Suppressor macrophage (primary cell): ENCODE data around the gene PRKAG1.

Source experiments
- DNase-seq, 4 experiments: peaks; one replicate each; pipeline ENCODE4 v3.0.0-alpha.2; 2020 to 2022

PRKAG1 gene

DNA sequence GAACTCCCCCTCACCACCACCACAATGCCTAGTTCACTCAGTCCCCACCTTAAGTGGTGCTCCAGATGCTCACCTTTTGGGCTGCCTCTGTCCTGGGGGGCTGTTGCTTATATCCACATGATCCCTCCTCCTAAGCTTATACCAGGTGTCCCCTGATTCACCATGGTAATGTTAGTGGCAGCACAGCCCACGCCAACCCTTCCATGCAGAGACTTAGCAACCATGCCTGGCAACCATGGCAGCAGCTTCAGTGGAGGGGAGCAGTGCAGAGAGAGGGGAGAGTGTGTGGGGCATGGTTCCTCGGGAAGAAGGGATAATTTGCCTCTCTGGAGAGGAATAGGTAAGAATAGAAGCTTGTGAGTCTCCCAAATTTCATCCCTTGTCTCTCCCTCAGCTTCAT lies 18.2 kb downstream of the PRKAG1 start:
- DNase-seq: no peak

DNA sequence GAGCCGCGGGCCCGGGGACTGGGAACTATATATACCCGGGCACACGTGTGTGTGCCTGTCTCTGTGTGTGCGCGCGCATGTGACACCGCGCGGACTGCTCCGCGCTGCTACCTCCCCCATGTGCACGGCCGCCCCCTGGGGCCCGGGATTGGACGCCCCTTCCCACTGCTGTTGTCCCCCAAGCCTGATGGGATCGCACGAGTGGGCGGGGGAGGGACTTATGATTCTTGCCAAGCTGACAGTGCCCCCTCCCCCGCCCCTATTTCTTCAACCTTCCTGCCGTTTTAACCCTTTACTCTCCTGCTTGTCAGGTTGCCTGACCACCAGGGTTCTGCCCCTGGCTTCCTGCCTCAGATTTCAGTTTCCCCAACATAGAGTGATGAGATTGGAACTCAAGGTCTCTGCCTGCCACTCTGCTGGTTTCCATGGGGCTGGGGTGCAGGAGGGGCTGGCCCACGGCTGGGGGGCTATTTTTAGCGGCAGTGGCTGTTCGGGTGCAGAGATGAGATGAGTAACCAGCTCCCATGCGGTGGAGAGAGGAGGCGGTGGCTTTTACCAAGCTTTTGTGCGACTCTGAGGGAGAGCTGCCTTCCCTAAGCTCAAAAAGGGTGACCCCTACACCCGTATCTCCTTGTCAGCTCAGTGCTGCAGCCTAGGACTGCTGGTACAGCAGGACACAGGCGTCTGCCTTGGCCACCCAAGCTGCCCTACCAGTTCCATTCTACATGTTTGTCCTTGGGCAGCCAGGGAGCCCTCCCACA lies 19.0 kb downstream of the PRKAG1 start, which contains the start of gene DDN:
Gene DDN (minus strand): TSS at position 5 of the 761 bp plus-strand sequence. CDS start 88 bp downstream, outside the sequence.
- peak in 3 of 4 experiments; percentile 47 to 67 (median 65) for DNase-seq

DNA sequence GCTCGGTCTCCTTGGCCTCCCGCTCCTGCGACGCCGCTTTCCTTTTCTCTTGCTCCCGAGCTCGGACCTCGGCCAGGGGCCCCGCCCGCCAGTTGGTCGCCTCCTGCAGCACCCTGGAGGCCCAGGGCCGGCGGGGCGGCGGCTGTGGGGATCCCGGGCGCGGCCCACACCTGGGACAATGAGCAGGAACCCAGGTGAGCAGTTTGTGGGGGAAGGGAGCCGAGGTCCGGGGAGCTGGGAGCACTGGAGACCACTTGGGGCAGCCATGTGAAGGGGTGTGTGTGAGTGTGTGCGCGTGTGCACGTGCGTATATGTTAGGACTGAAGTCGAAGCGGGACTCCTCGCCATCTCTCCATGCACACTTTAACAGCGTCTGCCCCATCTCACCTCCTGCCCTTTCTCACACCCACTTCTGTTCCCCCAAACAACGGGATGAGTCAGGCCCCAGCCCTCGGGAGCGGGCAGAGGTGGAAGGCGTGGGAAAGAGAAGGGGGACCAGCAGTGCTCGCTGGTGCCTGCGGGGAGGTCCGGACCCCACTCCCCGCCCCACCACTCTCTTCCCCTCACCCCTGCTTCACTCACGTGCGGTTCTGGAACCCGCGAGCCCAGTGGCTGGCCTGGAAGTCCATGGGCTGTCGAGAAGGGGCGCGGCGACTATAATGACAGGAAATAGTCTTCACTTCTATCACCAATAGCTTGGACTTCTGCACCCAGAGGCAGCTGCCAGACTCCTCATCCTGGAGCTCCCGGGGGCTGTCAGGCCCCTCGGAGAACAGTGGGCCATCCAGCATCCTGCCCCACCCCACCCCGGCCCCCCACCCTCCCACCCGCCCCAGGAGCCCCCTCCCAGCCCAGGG lies 19.9 kb downstream of the PRKAG1 start:
- DNase-seq: peak in 3 of 4 experiments; percentile 44 to 52 (median 45)

GRCh38 chr12:48997719-48998496 lies 20.7 kb downstream of the PRKAG1 start:
- peak in 3 of 4 experiments; percentile 23 to 58 (median 36) for DNase-seq

- peak; percentile 88 to 94 (median 90) for DNase-seq
These were observed 21.5 kb downstream of the PRKAG1 start for GRCh38 chr12:48996794-48997718.

GRCh38 chr12:48995086-48995879 lies 23.3 kb downstream of the PRKAG1 start:
- DNase-seq: peak; percentile 78 to 87 (median 80)

GRCh38 chr12:48994224-48995085 lies 24.1 kb downstream of the PRKAG1 start:
- no peak for DNase-seq

DNA sequence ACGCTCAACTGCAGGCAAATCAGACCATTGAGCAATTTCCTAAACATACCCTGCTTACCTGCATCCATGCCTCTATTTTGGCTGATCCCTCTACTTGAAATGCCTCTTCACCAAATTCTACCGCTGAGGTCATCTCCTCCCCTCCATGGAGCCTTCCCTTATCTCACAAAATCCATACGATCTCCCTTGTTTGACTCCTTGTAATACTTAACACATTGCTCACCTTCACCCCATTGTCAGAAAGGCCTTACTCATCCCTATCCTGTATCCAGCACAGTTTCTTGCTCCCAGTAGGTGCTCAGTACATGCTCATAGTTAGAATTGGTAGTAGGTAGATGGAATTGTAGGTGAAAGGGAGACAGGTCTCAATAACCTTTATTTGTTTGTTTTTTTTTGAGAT lies 24.8 kb downstream of the PRKAG1 start:
- DNase-seq: no peak

- DNase-seq: no peak
These were observed 27.1 kb downstream of the PRKAG1 start for GRCh38 chr12:48991247-48992050.

- DNase-seq: no peak
These were observed 28.0 kb downstream of the PRKAG1 start for GRCh38 chr12:48990552-48990951.

GRCh38 chr12:48988030-48988649 lies 30.4 kb downstream of the PRKAG1 start:
- DNase-seq: peak; percentile 74 to 88 (median 84)

GRCh38 chr12:48986720-48987291 lies 31.8 kb downstream of the PRKAG1 start:
- DNase-seq: no peak

- no peak for DNase-seq
These were observed 32.7 kb downstream of the PRKAG1 start for GRCh38 chr12:48985901-48986300.

- DNase-seq: no peak
These were observed 33.1 kb downstream of the PRKAG1 start for GRCh38 chr12:48985475-48985897.

GRCh38 chr12:48982397-48983080 lies 36.0 kb downstream of the PRKAG1 start:
- DNase-seq: no peak

GRCh38 chr12:48981757-48982157 lies 36.8 kb downstream of the PRKAG1 start:
- DNase-seq: no peak
